Stimulated activated CD8-positive, alpha-beta memory T cell treated with anti-CD3 and anti-CD28 coated beads, Interleukin-4, amount 100 ng/mL, for 24 hours (primary cell): ENCODE measurements around the gene RYR2.
"Not testable (repeated sequence)": the region's sequence is repeated elsewhere in the genome, so short reads cannot be mapped to it uniquely, and the experiment has no call there.

Experiments
- DNase-seq: peaks from one replicate; pipeline ENCODE4 v3.0.0-alpha.2; 2020; ENCODE audit warnings: low read depth

RYR2 gene

DNA sequence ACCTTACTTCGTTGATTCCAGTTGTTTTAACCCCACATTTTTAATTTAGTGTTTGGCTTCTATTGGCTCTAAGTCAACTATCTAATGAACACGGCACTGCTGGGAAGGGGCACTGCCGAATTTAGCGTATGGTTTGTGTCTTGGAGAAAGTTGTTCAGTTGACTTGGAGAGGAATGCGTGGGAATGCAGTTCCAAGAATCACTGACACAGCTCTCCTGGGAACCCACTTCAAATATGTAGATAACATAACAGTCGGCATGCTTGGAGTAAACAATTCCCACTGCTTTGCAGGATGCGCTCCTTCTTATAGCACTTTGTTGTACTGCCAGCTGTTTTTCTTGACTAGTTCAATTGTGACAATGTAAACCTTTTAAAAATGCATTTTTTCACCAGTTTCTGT is 104.3 kb downstream of the RYR2 start:
- DNase-seq = no peak

GRCh38 chr1:237149857-237150256 is 107.9 kb downstream of the RYR2 start:
- no peak for DNase-seq

GRCh38 chr1:237151979-237152378 is 110.0 kb downstream of the RYR2 start:
- DNase-seq = not testable (repeated sequence)

DNA sequence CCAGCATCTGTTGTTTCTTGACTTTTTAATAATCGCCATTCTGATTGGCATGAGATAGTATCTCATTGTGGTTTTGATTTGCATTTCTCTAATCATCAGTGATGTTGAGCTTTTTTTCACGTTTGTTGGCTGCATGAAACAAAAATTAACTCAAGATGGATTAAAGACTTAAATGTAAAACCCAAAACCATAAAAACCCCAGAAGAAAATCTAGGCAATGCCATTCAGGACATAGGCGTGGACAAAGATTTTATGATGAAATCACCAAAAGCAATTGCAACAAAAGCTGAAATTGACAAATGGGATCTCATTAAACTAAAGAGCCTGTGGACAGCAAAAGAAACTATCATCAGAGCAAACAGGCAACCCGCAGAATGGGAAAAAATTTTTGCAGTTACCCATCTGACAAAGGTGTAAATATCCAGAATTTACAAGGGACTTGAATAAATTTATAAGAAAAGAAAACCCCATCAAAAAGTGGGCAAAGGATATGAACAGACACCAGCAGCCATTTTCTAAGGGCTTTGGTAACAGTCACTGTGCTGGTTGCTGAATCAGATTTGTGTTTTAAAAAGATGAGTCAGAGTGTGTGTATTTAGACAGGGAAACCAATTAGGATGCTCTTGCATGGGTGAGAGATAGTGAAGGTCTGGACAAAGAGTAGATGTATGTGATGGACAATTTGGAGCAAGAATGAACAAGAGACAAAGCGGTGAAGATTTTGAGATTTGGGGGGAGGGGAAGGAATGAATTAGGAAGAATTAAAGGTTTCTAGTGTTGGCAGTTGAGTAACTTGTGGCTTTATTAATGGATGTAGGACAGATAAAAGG is 110.7 kb downstream of the RYR2 start:
- DNase-seq = no peak

- DNase-seq = no peak
Measured at GRCh38 chr1:237154157-237154556, 112.2 kb downstream of the RYR2 start.

DNA sequence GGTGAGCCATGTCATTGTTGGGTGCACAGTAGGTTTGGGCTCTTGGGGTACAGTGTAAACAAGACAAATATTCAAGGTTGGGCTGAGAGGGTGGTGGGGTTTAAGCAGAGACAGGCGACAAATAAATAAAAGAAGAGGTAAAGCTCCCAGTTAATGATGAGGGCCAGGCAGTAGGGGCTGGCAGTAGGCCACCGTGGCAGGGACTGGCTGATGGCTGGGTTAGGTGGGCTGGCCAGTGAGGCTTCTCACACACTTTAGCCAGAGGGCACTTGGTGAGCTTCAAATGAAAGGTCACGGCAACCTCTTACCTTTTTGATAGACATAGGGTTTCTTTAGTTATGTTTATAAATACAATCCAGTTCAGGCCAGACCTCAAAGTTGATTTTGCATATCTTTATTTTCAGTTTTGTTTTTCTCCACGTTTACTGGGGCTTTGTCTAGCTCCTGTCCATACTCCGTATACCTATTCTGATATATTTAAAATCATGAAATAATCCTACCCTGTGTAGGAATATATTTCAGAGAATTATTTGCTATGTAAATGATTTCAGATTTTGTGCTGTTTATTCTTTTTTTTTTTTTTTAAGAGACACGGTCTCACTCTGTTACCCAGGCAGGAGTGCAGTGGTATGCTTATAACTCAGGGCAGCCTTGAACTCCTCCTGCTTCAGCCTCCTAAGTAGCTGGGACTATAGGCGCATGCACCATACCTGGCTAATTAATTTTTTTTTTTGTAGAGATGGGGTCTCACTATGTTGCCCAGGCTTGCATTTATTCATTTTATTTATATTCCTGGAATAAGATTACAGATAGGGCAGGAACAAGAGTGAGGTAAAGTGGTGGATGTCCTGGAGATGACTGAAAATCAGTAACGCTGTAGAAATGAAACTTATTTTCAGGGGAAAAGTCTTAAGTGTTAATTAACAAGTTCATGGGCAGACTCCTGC is 122.7 kb downstream of the RYR2 start:
- DNase-seq = no peak

- no peak for DNase-seq
Measured at GRCh38 chr1:237166086-237166485, 124.1 kb downstream of the RYR2 start.

- DNase-seq = no peak
Measured at GRCh38 chr1:237166593-237167101, 124.7 kb downstream of the RYR2 start.

- DNase-seq = no peak
Measured at GRCh38 chr1:237170149-237170548, 128.2 kb downstream of the RYR2 start.

- DNase-seq = no peak
Measured at GRCh38 chr1:237171454-237172117, 129.6 kb downstream of the RYR2 start.

- no peak for DNase-seq
Measured at GRCh38 chr1:237172118-237172485, 130.1 kb downstream of the RYR2 start.

GRCh38 chr1:237179503-237179902 is 137.5 kb downstream of the RYR2 start:
- DNase-seq = no peak

- no peak for DNase-seq
Measured at GRCh38 chr1:237180256-237180655, 138.3 kb downstream of the RYR2 start.

- no peak for DNase-seq
Measured at GRCh38 chr1:237181743-237182317, 139.8 kb downstream of the RYR2 start.

- DNase-seq = no peak
Measured at GRCh38 chr1:237183963-237184540, 142.1 kb downstream of the RYR2 start.

- DNase-seq = no peak
Measured at GRCh38 chr1:237186675-237187074, 144.7 kb downstream of the RYR2 start.

GRCh38 chr1:237187842-237188241 is 145.9 kb downstream of the RYR2 start:
- DNase-seq = no peak

DNA sequence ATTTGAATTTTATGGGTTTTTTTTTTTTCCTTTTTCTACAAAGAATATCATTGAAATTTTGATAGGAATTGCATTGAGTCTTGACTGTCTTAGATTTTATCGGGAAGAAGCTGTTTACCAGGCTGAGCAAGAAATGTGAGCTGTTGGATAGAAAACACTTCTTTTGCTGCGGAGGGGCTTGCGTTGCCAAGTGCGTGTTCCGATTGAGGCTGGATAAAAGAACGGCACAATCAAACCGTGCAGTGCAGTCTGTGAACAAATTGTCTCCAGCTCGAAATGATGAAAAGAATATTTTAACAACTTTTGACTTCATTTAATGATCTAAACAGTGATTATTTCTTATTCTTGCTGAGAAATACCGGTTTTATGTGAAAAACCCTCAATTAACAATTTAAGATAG is 149.4 kb downstream of the RYR2 start:
- DNase-seq = no peak

- no peak for DNase-seq
Measured at GRCh38 chr1:237197470-237198425, 155.8 kb downstream of the RYR2 start.

DNA sequence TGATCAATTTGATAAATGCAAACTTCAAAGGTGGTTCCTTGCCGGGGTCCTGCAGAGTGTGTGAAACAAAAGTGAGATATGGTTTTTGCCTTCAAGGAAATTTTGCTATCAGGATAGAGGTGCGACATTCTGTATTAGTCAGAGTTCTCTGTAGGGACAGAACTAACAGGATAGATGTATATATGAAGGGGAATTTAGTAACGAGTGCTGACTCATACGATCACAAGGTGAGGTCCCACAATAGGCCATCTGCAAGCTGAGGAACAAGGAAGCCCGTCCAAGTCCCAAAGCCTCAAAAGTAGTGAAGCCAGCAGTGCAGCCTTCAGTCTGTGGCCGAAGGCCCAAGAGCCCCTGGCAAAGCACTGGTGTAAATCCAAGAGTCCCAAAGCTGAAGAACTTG is 157.0 kb downstream of the RYR2 start:
- DNase-seq = no peak
